ENCODE measurements around the gene FAT3.
A peak's percentile ranks its signal among the peaks of the same experiment; 100 is the strongest.

DNA sequence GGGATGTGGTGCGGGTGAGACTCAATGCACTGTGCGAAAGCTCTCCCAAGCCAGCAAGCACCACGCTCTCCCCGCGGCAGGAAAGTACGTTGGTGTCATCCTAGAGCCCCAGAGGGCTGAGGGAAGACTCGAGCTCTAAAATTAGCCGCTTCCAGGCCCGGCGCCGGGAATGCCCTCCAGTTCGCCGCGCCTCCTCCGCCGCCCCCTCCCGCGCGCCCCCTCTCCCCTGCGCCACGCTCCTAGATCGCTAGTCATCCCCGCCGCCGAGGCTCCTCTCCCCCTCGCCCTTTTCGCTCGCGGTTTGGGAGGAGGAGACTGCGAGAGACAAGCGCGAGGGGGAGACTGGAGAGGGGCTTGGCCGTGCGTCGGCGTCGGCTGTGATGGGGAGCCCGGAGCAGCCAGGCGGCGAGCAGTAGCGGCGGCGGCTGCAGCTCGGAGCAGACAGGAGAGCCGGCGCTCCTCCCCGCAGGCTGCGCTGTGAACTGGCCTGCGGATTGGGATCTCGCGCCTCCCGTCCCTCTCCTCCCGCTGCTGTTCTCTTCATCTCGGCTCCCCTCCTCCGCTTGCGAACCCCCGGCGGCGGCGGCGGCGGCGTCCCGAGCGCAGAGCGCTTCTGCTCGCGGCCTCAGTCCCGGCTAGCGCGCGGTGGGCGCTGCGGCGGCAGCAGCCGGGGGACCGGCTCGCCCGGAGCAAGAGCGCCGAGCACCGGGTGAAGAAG, at the start of gene FAT3:
- TF ChIP-seq RAD21 (conservative IDR thresholded peaks at IDR 0.05): peak; percentile 65
- peak; percentile 77 for TF ChIP-seq POLR2AphosphoS5 (IDR thresholded peaks at IDR 0.05)

Measured in neural cell (in vitro differentiated cells).